Stimulated activated CD4-positive, alpha-beta T cell treated with anti-CD3 and anti-CD28 coated beads, Interleukin-12 subunit alpha, Interleukin-12 subunit beta, amount 100 ng/mL, for 24 hours (primary cell): Measurements from ENCODE around the gene ST8SIA2.

Source experiments
- DNase-seq, 2 experiments: peaks; one replicate each; pipeline ENCODE4 v3.0.0-alpha.2; 2020; ENCODE audit warnings: low read depth in 2 of 2

ST8SIA2 gene, protein sequence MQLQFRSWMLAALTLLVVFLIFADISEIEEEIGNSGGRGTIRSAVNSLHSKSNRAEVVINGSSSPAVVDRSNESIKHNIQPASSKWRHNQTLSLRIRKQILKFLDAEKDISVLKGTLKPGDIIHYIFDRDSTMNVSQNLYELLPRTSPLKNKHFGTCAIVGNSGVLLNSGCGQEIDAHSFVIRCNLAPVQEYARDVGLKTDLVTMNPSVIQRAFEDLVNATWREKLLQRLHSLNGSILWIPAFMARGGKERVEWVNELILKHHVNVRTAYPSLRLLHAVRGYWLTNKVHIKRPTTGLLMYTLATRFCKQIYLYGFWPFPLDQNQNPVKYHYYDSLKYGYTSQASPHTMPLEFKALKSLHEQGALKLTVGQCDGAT

DNA sequence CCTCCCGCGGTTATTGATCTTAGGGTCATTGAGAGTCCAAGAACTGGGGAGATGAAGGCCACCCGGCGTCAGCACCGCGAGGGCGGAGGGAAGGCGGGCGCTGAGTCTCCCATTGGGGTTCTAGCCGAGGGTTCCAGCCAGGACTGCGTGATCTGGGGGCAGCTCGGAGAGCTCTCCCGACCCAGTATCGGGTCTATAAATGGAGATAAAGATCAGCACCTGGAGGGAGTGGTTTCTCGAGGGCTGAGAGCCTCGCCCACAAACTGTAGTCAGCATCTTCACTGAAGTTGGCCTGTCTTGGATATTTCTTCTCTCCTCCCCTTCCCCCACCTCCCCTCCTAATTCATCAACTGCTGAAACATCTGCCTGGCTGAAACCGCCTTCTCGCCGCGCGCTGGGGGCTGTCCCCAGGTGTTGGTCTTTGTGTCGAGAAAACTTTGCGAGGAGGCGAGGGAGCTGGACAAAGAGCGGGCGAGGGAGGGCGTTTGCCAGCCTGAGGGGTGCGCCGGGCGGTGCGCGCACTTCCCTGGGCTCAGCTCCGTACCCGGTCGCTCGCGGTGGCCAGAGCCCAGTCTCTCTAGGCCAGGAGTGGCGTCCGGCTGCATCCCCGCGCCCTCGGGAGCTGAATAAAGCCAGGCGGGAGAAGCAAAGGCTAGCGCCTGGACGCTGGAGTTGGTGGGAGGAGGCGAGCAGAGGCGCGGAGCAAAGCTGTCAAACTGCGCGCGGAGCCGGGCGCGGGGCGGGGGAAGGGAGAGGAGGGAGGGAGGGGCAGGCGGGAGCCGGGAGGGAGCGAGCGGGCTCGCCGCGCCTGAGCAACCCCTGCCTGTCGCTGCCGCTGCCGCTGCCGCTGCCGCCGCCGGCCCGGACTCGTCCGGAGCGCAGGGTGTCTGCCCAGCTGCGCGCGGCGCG is at the start of gene ST8SIA2:
Gene ST8SIA2 (plus strand): TSS at position 811 of the 909 bp plus-strand sequence. CDS start 184 bp downstream, outside the sequence.
- no peak for DNase-seq

DNA sequence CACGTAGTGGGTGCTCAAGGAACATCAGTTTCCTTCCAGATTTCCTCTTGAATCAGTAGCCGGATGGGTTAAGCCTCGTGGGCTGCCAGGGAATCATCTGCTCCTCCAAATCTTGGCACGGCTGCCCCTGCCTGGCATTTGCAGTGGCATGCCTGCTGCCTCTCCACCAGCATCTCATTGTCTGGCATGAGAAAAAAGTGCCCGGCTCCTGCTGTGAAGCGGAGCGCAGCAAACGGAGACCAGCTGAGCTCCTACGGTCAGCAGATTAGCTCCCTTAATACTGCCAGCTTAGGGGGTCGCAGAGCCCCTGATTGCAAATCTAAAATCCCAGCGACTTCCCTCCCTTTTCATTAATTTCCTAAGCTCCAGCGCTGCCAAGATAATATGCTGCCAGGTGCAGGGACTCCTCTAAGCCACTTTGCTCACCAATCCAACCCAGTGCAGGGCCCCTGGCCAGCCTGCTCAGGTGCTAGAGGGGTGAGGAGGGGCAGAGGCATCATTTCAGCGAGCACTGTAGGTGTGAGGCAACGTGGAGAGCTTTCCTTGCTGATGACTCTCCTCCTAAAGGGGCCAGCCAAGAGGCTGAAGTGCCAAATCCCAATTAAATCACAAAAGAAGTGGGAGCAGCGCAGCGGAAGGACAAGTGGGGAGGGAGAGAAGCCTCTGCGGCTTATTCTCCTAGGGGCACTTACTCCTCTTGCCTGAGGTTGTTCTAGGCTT is 49.6 kb upstream of the ST8SIA2 start:
- no peak for DNase-seq

DNA sequence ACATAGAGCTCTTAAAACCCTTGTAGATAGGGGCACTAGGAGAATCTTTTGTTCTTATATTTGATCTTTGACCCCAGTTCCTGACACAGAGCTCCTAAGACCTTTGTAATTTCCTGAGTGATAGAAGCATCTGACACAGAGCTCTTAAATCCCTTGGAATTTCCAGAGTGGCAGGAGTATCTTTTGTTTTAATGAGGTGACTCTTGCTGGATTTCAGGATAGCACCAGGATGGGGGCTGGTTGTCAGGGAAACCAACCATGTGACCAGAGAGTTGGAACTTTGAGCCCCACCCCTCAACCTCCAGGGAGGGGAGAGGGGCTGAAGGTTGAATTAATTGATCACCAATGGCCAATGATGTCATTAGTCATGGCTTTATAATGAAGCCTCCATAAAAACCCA is 47.6 kb upstream of the ST8SIA2 start:
- no peak for DNase-seq

DNA sequence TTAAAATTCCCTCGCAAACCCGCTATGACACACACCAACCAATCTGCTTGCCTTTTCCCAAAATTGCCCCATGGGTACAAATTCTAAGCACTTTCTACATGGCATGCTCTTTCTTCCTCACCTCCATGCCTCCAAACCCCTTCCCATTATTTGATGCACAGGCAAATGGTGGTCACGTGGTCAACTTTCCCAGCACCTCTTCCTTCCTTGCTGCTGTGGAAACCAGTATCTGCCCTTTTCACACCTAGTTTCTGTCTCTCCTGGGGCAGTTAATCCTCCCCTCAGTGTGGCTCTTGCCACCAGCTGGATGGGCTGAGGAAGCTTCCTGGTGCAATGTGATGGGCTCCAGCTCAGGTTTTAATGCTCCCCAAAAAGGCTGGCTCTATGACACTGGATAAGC is 38.4 kb upstream of the ST8SIA2 start:
- DNase-seq, result no peak

- DNase-seq, result no peak
Observed at GRCh38 chr15:92361321-92362000, 32.2 kb upstream of the ST8SIA2 start.

DNA sequence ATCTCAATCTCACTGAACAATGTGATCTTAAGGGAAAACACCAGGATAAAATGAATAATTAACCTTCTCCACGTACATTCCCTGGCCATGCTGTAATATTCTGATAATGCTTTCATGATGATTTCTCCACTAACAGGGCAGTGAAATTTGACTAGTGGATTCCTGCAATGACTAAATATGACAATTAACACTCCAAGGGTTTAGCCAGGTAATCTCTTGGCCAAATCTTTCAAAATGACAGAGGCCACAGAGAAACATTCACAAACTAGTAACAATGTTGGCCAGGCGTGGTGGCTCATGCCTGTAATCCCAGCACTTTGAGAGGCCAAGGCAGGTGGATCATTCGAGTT is 31.7 kb upstream of the ST8SIA2 start:
- no peak for DNase-seq

DNA sequence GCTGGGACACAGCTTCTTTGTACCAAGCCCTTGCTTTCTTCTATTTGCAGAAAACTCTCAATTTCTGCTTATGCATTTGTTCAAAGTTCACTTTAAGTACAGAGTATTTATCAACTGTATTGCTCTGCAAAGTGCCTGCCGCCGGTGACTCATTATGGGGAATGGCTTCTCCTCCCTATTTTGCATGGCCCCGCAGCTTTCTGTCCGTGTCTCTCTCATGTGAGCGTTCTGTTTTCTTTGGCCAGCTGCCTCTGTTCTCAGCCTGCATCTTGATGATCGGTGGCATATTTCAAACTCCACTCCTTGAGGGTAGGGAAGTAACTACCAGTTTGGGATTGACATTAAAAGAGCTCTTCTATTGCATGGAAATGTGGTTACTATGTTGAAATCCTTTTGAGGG is 28.6 kb upstream of the ST8SIA2 start:
- no peak for DNase-seq

DNA sequence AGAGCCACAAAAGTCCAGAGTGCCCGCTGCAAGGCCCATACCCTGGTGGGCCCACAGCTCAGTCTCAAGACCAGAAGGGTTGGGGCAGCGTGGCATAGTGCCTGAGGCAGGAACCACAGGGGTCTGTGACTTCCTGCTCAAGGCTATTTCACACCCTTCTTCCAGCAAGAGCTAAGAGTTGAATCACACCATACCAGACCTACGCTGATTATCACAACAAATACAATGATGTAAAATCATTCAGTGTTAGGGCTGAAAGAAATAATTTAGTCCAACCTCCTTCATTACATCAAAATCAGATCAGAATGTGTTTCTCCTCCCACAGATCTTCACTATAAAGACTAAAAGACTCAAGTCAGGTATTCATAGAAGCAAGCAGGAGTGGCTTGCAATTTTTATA is 27.8 kb upstream of the ST8SIA2 start:
- DNase-seq, result no peak

DNA sequence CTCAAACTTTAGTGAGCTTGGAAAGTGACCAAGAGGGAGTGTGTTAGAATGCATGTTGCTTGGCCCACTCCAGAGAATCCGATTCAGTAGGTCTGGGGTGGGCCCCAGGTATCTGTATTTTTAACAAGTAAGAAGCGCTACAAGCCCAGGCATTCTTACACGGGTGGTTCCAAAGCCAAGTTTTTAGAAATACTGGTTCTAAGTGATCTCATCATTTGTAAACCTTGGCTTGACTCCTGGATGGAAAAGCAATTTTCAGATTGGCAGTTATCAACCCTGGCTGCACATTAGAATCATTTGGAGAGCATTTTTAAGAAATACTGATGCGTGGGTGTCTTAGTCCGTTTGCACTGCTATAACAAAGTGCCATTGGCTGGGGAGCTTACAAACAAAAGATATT is 27.3 kb upstream of the ST8SIA2 start:
- DNase-seq, result no peak

- no peak for DNase-seq
Observed at GRCh38 chr15:92375057-92375456, 18.6 kb upstream of the ST8SIA2 start.

GRCh38 chr15:92376109-92376508 is 17.6 kb upstream of the ST8SIA2 start:
- no peak for DNase-seq

DNA sequence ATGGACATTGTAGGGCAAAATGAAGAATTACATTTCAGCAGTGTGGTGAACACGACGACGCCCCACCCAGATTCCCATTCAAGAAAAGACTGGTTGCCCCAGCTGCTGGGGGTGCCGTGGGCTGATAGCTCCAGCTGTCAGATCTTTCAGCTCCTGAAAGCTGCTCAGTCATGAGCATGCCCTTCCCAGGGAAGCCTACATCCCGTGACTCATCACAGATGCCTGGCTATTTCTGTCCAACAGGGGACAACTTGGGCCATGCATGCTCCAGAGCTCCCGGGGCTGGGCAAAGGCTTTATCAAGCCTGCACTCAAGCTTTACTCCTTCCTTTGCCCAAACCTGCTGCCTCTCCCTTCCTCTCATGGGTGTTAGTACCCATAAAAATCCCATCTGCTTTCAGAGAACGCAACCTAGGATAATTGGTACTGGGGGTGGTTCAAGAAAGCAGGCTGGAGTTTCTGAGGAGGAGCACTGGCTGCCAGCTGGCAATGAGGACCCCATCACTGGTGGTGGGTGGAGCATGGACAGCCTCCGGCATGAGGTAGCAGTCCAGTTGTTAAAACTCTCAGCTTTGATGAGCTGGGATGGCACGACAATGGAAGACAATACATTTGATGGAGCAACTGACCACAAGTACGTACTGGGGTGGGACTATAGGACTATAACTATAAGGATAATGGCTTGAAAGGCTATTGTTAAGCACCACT is 16.4 kb upstream of the ST8SIA2 start:
- no peak for DNase-seq

GRCh38 chr15:92383519-92384324 is 10.0 kb upstream of the ST8SIA2 start:
- peak in 1 of 2 experiments; percentile 30 for DNase-seq

DNA sequence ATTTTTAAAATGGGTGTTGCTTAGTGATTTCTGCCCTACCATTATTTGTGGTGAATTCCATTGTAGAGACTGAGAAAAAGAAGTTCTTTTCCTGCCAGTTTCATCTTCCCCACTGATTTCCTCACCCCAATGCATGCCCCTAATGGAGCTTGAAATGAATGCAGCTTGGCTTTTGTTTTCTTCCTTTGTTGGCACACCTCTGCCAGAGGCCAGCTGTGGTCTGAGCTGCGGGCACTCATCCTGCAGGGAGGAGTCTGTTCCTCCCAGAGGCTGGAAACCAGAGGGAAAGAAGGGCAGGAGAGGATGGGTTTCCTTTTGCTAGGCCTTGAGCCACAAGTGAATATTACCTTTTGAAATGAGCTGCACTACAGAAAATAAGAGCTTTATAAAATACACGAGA is 9.3 kb upstream of the ST8SIA2 start:
- no peak for DNase-seq

GRCh38 chr15:92385096-92385495 is 8.6 kb upstream of the ST8SIA2 start:
- no peak for DNase-seq

DNA sequence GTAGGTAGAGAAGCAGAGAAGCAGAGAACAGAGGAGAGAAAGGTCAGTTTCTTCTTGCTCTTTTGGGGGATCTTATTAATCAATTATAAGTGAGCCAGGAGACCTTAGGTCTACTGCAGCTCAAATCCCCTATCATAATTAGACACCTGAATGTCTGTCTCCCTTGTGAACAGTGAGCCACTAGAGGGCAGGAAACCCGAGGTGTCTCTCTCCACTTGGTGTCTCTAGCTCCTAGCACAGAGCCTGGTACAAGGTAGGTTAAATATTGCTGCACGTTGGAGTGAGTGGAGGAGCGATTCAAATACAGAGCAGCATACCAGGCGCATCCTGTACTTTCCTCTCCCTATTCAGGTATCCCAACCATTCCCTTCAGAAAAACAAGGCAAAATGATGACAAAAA is 2.0 kb upstream of the ST8SIA2 start:
- peak in 1 of 2 experiments; percentile 26 for DNase-seq

DNA sequence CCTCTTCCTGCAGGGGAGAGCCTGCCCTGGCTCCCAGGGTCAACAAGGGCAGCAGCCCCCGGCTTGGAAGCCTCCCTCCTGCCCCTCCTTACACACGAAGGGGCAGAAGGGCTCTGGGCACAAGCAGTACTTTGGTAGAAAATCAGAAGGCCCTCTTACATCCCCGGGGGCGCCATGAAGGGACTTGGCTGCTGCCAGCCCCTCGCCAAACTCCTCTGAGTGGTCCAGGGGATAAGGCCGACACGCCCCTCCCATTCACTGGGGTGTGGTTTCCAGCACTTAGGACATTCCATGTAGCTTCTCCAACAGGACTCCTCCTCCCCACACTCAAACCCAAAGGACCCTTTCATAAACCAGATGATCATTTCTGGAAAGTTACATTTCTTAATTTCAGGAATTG is 1.2 kb upstream of the ST8SIA2 start:
- no peak for DNase-seq

DNA sequence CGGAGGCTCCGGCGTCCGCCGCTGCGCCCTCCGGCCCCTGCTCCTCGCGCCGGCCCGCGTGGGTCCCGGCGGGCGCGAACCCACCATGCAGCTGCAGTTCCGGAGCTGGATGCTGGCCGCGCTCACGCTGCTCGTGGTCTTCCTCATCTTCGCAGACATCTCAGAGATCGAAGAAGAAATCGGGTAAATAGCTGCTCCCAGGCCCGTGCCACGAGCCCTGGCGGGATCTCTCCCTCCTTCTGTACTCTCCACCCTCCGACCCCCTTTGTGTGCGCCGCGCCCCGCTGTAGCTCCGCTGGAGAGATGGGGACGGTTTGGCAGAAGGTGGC is 263 bp downstream of the ST8SIA2 start:
- no peak for DNase-seq

GRCh38 chr15:92394309-92395097 is 822 bp downstream of the ST8SIA2 start:
- no peak for DNase-seq
